GM18517 (cell line): ENCODE measurements around the gene NTN1.

Experiments
- ATAC-seq: cut with Tn5 transposase; IDR thresholded peaks from one replicate; pipeline ENCODE4 v1.9.1; 2021; ENCODE audit warnings: mild to moderate bottlenecking, moderate library complexity; ENCODE audit not compliant: unreplicated experiment

The NTN1 gene

DNA sequence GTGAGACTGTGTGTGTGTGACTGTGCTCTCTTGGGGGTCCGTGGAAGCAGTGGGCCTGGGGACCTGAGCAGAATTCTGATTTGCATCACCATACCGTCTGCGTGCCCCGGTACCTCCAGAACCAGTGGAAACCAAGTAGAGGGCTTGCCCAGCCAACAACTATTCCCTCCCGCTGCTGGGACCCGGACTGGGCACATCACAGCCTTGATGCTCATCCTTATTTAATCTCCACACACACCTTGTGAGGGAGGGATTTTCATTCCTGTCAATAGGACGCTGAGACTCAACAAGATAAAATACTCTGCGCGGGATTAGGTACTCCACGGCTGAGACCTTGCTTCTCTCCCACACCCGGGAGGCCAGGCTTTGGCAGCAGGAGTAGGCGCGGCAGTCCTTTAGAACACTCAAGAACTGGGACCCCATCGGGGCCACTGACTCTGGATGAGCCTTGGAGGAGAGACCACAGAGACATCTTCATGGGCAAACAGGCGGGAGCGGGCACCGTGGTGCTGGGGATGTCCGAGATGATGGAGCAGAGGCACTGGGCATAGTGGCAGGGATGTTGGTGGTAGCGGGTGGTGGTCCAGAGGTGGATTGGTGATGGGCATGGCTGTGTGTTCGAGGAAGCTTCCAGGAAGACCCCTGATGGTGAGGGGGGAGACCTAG, 208.0 kb downstream of the NTN1 start:
- ATAC-seq: no peak

DNA sequence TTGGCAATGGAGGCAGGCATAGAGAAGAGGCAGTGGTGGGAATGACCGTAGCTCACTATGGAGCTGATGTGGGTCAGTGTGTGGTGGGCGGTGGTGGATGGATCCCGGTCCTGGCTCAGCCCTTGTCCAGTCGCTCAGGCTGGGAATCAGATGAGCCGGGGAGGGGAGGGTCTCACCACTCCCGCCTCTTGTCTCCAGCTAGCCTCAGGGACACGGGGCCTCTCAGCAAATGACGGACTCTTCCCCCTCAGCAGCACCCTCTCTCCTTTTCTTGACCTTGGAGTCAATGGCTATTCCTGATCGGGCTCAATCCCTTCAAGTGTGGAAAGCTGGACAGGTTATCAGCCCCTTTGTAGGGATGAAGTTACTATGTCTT, 208.5 kb downstream of the NTN1 start:
- ATAC-seq: no peak

DNA sequence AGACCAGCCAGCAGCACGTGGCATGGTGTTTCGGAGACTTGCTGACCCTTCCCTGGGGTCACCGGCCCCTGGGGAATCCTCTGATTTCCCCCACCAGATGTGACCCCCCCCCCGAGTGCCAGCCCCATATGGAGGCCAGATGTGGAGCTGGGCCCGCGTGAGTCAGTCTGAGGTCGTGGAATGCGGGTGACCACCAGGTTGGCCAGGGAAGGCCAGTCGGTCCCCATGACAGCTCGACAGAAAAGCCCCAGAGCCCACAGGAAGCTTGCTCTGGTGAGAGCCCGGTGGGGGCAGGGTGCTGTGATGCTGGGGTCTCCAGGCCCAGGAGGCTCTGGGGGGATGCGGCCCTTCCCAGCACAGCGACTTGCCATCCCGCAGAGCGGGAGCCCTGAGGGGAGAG, 209.0 kb downstream of the NTN1 start:
- ATAC-seq: no peak

DNA sequence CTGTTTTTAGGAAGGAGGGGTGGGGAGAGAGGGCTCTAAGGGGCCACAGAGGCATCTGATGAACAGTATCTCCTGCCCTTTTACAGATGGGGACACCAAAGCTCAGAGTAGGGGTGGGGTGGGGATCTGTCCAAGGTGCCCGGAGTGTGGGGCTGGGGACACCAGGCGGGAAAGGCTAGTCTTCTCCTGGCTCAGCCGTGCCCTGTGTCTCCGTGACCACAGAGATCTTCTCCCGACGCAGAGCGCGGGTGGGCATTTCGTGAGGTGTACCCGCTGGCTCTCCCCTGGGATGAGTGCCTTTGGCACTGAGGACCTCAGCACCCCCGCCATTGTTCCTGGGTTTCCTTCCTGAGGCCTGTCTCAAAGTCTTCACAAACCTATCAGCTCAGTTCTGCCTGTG, 209.6 kb downstream of the NTN1 start:
- ATAC-seq: no peak

DNA sequence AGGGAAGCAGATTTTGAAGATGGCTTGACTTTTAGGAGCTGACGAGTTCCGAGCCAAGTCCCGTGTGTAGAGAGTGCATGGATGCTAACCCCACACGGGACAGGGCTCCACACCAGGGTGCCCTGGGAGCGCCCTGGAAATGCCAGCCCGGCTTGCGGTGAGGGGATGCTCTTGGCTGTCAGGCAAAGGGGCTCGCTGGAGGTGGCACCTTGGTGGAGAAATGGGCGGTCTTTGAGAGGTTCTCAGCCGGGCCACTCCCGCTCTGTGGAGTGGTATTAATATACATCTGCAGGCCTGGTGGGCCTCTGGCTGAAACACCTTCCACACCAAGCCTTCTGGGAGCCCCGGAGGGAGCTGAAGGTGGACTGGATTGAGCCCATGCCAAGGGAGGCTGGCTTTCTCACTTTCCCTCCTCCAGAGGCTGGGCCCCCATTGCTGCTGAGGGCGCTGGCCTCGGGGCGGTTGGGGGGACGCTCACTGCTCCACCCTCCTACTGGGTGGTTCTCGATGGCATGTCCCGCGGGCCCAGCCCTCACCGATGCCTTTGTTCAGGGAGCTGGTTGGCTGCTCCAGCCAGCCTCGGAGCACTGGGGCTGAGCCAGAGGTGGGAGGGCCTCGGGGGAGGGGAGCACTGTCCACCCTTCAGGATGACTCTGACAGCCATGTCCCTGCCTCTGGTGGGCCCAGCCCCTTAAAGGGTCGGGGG, 210.3 kb downstream of the NTN1 start:
- ATAC-seq: no peak

DNA sequence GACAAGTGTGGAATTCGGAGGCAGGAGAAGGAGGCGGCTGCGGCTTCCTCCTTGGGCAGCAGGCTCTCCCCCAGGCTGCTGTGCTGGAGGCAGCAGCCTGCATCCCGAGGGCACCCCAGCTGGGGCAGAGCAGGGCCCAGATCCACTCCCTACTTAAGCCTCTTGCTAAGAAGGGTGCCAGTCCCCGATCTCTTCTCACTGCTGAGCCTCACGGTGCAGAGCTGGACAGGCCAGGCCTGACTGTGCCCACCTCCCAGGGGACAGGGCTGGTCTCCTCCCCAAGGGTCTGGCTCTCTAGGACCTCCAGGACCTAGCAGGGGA, 210.8 kb downstream of the NTN1 start:
- ATAC-seq: no peak

DNA sequence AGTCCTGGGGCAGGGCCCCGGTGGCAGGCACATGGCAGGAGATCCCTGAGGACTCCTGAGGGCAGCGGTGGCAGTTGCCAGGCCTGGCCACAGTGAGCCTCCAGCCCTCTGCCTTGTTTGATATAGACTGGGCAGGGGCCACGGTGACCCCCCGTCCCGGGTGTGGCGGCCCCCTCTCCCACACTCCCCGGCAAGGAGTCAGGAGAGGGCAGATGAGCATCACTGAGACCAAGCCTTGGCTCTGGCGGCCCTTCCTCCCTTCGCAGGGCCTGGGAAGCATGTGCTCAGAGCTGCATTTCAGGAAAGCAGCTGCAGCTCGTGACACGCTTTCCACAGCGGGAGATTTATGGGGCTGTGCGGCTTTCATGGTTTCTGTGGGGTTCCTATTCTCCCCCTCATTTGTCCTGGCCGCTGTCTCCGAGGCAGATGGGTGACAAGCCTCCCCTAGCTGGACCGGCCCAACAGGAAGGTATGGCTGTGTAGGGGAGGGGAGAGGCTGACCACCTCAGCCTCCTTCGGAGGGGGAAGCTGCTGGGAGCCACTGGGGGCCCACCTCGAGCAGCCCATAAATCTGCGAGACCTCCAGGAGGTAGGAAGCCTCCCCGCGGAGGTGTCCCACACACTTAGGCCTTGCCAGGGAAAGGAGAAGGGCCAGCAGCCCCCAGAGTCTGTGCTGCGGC, 211.4 kb downstream of the NTN1 start:
- ATAC-seq: no peak

DNA sequence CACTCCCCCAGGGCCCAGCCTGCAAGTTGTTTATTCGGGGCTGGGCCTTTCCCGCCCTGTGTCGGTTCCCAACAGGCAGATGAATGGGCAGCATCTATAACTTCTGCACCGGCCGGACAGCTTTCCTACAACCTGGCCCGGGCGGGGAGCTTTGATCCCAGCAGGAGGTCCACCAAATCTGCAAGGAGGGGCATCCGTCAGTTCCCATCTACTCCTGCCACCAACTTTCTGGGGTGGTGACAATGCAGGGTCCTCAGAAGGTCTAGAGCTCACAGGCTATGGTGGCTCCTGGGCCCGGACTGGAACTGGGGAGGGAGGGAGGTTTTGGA, 211.9 kb downstream of the NTN1 start:
- no peak for ATAC-seq

DNA sequence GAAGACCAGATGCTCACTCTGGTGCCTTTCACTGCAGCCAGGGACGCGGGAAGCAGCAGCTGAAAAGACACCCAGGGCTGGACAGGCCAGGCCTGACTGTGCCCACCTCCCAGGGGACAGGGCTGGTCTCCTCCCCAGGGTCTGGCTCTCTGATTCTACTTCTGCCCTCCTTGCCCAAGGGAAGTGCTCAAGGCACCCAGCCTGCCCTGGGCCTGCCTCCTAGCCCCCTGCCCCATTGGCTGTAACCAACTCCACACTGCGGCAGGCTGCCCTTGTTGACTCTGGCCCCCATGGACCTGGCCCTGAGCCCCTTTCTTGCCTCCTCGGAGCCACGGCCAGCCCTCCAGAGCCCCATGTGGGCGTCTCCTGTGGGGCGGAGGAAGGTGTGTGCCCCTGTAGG, 212.5 kb downstream of the NTN1 start:
- no peak for ATAC-seq

DNA sequence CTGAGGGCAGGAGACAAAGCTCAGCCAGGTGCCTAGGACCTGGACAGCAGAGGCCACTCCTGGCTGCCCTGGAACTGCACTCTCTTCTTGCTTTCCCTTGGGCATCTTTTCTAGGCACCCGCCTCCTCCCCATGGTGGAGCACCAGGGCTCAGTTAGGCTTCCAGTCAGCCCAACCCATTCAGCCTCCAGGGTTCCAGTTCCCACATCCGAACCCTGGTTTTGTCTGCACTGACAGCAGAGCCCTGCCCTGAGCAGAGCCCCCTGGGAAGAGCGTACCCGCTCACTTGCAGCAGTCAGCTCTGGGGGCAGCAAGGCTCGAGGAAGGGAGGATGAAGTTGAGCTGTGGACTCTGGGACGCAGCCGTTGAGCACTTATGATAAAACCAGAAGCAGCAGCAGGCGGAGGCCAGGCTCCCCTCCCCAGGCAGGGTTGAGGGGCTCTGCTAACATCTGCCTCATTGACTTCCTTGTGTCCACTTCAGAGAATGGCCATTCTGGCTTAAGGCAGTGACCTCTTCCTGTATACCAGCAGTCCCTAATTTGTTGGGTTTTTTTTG, 213.2 kb downstream of the NTN1 start:
- ATAC-seq: no peak

DNA sequence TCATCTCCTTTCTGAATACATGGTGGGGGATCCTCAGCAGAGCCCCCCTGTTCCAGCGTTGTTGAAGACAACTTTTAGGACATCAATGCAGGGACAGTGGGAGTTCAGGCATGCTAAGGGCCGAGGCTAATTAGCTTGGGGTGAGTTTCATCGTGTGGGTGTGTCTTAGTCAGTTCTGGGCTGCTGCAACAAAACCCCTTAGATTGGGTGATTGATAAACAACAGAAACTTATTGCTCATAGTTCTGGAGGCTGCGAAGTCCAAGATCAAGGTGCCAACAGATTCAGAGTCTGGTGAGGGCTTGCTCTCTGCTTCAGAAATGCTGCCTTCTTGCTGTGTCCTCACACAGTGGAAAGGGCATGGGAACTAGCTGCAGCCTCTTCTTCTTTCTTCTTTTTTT, 214.0 kb downstream of the NTN1 start:
- no peak for ATAC-seq

DNA sequence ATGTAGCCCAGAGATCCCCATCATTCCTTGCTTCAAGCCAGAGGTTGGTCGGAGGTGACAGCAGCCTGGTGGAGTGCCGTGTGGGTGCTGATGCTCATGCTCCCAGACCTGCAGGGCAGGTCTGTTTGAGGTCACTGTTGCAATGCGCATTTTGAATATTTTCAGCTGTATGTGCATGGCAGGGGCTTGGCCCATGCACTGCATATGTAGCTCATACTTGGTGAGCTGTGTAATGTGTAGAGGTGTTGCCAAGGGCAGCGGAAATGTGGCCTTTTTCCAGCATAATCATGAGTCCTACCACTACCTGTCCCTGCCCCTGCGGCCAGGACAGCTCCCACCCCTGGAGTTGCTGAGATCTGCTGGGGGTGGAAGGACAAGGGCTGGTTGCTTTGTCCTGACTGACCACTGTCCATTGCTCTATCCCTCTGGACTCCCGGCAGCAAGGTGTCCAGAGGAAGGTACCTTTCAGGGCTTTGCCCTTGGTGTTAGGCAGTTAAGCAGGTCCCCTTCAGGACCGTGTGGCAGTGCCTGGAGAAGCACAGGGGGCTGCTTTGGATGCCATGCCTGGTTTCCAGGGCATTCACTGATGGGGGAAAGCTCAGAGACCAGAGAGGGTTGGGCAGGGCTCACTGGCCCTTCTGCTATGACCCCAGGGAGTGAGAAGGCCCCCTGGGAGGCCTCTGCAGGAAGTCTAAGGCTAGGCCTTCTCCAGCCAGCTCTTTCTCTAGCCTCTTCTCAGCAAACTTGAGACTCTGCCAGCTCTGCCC, 215.2 kb downstream of the NTN1 start:
- ATAC-seq: no peak

DNA sequence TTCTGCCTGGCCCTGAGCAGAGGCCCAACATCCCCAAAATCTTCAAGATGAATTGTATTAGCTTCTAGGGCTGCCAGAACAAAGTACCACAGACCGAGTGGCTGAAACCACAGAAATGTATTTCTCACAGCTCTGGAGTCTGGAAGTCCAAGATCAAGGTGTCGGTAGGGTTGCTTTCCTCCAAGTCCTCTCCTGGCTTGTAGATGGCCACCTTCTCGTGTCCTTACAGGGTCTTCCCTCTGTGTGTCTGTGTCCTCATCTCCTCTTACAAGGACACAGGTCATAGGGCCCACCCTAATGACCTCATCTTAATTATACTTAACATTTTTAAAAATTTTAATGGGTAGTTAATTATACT, 215.7 kb downstream of the NTN1 start:
- ATAC-seq: no peak

DNA sequence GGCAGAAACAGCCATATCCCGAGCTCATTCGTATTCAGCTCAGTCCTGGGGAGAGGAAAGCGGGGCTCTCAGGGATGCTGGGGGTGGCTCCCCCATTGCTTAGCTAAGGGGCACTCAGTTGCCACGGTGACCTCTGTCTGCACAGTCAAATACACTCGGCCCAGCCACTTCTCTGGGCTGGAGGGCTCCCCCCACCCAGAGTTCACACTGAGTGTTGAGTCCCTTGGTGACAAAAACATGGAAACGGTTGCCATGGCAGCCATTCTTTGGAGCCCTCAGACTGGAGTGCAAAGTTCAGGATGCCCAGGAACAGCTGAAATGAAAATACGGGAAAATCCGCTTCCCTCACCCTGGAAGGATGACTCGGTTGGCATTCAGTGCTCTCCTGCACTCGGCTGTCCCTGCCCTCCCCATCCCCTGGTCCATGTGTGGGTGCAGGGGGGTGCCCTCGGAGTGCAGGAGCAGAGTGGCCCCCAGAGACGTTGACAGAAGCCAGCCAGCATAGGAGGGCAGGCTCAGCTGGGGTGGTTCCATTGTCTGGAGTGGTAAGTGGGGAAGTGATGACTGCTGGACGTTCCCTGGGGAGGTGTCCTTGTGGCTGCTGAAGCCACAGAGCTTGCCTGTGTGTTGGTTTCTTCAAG, 216.5 kb downstream of the NTN1 start:
- no peak for ATAC-seq

DNA sequence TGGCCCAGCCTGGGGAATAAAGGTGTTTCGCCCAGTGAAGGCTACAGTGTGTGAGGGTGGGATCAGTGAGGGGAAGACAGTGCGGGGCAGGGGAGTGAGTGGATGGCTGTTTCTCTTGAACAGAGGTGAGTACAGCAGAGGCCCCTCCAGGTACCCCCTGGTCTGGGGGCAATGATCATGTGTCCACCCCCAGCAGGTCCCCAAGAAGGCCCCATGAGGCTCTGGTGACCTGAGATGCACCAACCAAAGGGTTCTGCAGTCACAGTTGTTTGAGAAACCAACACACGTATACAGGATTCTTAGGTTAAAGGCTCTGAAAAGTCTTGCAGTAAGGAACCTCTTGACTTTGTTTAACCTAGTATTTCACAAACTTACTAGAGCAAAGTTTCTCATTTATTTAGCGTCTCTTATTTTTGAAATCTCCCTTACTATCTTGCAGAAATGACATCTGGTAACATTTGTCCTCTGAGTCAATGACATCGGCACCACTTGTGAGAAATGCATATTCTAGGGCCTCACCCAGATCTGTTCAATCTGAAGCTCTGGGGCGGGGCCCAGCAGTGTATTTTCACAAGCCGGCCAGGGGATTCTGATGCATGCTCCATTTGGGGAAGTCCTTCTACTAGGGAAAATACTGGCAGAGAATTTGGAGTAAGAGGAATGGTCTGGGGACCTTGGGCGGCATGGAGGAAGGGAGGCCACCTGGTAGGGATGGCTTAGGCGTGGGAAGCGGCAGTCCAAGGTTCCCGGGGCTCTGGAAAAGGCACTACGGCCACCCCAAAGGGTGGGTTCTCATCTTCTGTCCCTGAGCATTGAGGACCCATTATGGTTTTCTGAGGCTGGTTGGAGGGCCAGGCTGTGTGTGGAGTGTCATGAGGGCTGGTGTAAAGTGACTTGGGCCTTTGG, 217.3 kb downstream of the NTN1 start:
- no peak for ATAC-seq

DNA sequence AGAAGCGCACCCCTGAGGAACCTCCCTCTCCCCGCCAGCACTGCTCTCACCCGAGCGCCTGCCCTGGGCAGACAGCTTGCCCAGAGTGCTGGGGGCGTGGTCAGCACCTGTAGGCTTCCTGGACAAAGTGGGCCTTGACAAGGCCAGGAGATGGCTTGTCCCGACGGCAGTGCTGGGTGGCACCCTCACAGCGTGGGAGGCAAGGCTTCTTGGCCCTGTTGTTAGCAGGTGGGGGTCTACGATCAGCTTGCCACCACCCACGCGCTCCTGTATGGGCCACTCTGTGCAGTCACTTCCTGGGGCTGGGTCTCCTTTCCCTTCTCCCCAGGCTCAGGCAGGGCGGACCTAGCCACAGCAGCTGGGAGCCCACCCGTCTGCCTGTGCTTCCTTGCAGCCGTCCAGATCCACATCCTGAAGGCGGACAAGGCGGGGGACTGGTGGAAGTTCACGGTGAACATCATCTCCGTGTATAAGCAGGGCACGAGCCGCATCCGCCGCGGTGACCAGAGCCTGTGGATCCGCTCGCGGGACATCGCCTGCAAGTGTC, 218.0 kb downstream of the NTN1 start:
- ATAC-seq: peak; percentile 9

DNA sequence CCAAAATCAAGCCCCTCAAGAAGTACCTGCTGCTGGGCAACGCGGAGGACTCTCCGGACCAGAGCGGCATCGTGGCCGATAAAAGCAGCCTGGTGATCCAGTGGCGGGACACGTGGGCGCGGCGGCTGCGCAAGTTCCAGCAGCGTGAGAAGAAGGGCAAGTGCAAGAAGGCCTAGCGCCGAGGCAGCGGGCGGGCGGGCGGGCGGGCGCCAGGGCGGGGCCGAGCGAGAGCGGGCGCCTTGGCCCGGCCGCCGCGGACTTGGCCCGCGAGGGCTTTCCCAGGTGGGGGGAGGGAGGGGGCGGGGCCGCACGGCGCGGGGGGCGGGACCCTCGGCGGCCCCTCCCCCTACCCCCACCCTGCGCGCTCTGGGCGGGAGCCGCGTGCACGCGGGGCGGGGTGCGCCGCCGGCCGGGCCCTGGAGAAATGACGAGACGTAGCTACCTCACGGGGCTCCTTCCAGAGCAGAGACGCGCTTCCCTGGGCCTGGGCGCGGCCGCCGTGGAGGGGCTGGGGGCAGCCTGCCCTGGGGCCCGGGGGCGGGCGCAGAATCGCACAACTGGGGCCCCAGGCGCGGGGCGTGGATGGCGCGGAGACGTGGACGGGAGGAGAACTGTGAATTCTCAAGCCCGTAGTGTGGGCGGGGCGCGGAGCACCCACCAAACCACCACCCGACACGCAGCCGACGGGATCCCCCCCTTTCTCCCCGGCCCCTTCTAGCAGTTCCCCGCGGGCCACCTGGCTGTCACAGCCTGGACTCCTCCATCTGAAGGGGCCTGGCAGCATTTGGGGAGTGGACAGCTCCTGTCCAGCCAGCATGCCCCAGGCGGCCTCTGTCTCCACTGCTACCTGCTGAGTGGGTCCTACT, 218.7 kb downstream of the NTN1 start:
- ATAC-seq: peak; percentile 56

DNA sequence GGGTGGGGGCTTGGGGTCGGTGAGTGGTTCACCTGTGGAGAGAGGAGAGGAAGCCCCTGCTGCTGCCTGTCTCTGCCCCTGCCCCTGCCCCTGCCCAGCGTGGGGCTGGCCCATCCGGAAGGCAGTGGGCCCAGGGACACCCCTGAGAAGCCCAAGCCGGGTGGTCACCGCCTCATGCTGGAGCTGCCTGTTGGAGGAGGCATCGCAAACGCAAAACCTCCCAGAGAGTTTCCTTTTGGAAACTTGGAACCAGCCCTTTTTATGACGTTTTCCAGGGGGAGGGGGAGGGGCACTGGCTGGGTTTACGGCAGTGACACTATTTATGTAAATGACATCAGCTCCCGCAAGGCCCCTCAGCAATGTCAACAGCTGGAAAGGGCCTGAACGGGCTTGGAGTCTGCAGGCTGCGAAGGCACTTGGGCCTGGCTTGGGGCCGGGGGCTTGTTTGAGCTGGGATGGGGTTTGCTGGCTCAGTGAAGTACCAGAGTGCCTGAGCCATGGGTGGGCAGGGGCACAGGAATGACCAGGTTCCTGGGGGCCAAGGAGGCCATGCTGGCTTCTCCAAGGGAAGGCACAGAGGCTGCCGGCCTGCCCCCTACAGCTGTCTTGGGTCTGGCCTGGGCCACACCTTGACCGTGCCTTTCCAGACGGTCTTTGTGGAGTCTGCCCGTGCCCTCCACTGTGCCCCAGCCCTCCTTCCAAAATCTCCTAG, 219.5 kb downstream of the NTN1 start:
- no peak for ATAC-seq
